HG03469 (cell line): ENCODE data around the gene DDX17.

Source experiments
- ATAC-seq: cut with Tn5 transposase; IDR thresholded peaks from one replicate; pipeline ENCODE4 v1.9.1; 2021; ENCODE audit warnings: mild to moderate bottlenecking, moderate library complexity, moderate number of reproducible peaks; ENCODE audit not compliant: unreplicated experiment

Gene DDX17

DNA sequence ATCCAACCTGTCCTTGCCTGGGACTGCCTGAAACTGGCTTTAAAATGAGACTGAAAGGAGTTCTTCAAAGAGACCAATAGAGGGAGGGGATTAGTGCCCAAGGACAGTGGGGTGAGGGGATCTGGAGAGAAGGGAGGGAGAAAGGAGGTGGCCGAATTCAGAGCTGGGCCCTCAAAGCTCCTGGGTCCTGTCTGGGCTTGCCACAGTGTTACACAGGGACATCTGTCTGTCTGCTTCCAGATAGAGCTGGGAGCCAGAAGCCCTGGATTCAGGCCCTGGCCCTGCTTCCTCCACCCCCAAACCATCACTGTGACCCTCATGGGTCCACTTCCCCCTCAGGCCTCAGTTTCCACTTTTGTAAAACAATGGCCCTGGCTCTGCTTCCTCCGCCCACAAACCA is 54.7 kb downstream of the DDX17 start:
- ATAC-seq = no peak

DNA sequence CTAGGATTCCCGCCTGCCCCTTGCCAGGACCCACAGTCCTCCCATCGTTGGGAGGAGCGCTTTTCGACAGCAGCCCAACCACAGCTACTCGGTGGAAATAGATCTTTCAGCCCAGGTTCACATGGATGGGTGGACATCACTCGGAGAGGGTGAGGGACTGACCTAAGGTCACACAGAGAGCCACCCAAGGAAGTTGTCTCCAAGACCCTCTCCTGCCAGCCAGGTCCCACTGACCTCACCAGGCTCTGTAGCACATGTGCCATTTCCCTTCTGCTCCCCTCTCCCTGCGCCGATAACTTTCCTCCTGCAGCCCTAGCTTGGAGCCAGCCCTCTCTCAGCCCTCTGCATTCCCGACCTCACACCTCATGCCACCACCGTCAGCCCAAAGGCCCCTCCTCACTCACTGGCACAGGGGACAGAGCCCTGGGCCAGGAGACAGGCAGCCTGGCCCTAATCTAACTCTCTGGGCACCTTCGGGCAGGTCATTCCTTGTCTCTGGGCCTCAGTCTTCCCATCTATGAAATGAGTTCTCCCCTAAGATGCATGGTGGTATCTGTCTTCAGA is 55.8 kb downstream of the DDX17 start:
- ATAC-seq = no peak

DNA sequence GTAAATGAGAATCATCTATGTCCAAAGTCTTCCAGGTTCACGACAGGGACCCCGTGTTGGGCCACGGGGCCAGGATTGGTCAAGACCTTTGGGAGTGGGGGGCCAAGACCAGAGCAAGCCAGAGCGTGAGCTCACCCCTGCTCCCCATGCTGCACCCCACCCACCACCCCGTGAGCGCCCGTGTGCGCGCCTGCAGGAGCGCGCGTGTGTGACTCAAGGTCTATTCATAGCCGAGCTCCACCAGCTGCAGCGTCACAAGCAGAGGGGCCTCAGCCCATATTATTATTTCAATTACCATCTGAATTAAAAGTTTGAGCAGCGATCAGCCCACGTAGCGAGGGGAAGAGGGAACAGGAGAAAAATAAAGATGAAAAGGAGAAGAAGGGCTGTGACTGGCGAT is 56.3 kb downstream of the DDX17 start:
- ATAC-seq = no peak

DNA sequence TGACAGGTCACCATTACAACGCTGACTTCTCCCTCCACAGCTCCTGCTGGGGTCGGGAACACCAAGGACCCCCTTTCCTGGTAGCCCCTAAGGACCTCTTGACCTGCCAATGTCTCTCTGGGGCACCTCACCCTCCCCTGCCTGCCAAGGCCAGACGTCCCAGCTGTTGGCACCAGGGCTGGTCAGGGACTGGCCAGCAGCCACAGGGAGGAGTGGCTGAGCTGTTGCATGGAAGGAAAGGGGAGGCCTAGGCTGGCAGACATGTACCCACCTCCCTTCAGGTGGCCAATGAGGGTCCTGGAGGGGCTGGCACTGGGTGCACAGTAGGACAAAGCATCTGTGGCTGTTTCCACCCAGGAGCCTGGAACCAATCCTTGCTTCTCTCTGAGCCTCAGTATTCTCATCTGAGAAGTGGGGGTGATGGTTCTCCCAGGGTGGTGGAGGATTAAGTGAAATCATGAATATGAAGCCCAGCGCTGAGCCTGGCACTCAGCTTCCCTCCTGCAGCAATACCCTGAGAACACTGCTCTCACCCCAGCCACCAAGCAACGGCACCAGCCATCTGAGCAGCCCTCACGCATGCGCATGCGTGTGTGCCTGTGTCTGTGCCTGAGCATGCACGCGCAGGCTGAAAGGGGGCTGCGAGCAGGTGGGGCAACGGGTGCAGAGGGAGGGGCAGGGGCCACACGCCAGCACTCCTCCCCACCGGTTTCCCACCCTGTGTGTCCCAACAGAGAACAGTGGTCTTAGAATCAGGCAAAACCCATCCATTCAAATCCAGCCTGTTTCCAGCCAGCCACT is 57.0 kb downstream of the DDX17 start:
- ATAC-seq = no peak

DNA sequence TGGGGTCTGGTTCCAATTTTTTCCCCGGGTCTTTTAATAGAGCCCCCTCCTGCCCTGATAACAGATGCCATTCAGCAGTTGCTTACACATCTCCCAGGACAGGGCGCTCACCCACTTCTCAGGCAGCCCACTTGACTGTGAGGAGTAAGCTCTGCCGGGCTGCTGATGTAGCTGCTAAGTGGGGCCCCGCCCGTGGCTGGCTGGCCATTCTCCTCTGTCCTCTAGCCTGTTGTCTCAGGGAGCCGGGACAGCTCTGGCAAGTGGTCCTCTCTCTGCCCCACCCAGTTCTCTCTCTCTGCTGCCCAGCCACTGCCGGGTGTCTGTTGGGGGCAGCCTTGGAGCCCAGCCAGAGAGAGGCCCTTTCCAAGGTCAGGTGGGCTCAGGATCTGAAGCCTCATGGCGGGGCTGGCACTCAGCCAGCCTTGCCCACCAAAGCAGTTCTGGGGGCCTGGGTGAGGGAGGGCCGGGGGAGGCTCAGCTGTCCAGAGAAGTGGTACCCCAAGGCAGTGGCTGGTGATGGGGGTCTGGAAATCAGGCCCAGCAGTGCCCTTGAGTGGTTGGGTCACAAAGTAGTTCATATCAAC is 60.0 kb downstream of the DDX17 start:
- ATAC-seq = no peak

DNA sequence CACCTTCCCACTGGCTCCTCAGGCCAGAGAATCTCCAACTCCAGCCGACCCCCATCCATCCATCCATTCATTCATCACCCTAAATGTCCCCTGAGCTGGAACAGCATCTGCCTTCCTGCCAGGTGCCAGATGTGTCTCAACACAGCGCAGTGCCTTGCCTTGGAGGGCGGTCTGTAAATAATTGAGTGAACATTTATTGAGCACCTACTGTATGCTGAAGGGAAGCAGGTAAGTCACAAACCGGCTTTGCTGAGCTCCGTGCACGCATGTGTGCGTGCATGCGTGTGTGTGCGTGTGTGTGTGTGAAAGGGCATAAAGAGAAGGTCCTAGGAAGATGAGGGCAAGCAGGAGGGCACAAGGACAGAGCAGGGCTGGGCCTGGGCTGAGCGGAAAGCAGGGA is 61.3 kb downstream of the DDX17 start:
- ATAC-seq = no peak

DNA sequence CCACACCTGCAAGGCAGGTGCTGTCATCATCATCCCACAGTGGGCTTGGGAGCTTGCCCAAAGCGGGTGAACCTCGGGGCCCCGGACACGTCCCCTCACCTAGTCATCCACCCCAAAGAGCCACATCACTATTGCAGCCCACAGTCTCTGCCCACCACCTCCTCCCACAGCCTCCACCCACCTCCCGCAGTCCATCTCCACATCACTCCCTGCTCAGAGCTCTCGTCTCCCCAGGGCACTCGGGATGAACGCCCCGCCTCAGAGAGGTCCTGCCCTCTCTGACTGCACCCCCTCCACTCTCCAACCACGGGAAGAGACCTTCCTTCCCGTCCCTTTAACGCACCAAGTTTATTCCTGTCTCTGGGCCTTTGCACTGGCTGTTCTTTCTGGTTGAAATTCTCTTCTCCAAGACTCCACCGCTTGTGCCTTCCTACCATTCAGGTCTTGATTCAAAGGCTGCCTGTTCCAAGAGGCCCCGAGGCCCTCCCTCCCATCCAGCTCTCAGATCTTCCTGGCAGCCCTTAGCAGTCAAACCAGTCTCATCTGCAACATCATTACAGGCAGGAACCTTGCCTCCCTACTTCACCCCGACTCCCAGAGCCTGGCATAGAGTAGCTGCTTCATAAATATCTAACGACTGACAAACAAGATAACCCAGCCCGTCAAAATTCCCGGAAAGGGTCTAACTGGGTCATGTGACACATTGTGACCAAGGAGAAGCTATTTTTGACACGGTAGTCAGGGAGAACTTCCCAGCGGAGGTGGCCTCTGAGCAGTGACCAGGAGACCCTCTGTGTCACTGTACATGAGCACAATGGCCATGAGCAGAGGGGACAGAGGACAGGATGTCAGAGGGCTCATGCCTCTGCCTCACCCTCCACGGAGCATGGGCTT is 62.2 kb downstream of the DDX17 start:
- ATAC-seq = no peak

DNA sequence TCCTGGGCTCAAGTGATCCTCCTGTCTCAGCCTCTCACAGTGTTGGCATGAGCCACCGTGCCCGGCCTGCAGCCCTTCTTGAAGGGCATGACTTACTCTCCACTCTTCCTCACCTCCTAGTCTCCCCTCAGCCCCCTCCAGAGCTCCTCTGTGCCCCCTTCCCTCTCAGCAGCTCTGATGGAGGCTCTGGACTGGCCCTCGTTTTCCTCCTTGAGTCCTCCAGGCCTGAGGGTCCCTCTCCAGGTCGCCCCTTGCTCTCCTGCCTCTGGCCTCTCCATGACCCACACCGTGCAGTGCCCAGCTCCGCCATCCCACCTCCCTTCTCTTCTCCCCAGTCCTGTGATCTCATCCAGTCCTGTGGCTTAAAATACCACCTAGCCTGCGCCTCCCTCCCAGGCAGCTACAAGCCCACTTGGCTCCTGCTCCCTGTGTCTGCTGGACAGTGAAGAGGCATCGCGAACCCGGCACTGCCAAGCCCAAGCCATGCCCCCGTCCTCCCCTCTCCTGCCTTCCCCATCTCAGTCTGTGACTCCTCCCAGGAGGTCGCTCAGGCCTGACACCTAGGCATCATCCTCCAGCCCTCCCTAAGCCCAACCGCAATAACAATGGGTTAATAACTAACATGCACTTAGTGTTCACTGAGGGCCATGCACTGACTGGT is 63.0 kb downstream of the DDX17 start:
- no peak for ATAC-seq

DNA sequence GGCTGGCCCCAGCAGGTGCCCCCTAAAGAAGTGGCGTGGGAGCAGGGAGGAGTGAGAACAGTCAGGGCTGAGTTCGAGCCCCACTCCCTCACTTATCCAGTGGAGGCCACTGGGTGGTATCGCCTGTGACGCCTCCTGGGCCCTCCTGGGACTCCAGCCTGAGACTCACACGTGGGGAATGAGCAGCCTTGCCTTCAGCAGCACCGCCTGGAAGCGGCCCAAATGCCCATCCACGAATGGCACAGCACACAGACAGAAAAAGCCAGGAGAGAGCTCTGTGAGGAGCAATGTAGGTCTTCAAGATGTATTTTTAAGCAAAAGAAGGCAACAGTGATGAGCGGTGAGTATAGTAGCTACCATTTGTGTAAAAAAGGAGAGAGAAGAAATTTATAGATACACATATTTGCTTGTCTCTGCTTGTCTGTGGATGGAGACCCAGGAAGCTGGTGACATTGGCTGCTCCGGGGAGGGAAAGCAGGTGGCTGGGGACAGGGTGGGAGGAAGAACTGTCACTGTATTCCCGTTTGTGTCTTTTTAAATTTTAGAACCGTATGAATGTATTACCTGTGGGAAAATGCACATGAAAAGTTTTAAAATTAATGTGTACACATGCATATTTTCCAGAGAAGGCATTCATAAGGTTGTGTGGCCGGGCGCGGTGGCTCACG is 64.4 kb downstream of the DDX17 start:
- ATAC-seq = no peak

DNA sequence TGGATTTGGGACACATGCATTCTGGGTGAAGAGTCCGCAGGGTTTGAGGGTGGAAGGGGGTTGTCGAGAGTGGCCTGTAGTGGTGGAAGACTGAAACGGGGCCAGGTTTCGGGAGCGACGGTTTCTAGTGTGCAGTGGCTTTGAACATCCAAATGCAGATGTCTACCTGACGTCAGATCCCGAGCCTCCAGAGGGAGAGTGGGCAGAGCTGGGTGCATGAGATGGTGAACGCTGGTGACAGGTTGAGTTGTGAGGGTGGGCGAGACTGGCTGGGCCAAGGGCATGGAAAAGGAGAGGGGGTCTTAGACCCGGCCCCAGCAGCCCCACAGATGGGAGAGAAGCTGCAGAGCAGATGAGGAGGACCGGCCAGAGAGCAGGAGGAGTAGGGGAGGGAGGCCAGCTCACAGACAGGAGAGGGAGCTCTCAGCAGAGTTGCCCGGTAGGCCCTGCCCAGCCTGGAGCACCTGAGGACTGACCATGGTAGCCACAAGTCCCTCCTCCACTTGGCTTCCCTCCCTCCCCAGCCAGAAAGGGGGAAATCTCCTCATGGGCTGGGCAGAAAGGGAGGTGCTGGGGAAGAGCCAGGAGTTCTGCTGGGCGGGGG is 65.3 kb downstream of the DDX17 start:
- ATAC-seq = no peak

DNA sequence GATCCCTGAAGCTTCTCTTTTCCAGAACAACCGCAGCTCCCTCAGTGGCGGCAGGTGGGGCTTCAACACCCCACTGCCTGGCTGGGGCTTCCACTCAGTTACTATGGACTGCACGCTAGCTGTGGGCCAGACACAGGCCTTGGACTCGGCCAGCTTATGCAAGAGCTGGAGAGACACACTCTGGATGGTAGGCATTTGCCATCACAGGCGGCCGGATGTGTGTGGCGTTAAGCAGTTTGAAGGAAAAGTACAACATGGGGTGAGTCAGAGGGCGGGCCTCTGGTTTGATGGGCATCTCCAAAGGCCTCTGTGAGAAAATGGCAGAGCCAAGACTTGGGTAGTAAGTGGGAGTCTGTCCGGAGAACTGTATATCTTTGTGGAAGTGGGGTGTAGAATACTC is 68.7 kb downstream of the DDX17 start:
- ATAC-seq = no peak

DNA sequence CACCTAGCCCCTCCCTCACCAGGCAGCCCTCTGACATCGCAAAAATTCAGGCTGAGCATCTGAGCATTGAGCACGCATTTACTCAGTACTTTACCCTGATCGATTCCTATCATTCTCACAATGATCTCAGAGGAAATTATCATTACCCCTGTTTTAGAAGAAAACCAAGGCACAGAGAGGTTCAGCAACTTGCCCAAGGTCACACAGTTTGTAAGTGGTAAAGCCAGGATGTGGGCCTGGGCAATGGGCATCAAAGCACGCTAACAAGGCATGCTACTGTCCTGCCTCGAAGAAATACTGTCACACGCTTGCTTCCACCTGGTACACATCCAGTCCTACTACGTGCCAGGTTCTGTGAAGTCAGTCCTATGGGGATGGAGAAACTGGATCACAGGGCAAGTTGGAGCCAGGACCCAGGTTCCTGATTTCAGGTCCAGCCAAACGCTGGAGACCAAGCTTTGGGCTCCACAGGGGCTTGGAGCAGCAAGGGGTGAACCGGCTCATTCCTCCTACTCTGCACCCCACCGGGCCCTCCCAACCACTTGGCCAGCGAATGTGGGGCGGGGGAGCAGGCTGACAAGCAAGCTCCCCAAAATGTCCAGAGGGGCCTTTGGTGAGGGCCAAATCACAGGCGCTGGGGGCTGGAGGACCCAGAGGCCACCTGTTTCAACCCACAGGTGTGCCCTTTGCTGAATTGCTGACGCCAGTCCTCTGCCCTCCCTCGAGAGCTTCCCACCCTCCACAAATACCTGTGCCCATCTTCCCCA is 69.3 kb downstream of the DDX17 start:
- ATAC-seq = no peak

DNA sequence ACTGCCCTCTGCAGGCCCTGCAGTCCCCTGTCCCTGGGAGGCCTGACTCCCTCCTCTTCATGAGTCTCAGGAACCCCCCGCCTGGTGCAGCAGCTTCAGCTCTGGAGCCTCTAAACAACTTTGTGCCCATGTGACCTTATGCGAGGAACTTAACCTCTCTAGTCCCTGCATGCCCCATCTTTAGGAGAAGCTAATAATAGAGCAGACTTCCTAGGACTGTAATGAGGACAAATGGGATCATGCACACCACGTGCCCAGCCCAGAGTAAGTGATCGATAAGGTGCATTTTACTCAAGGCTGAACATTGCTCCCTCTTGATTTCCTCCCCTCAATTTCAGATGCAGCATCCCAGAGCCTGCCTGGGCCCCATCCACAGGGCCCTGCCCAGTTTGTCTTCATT is 70.1 kb downstream of the DDX17 start:
- no peak for ATAC-seq

DNA sequence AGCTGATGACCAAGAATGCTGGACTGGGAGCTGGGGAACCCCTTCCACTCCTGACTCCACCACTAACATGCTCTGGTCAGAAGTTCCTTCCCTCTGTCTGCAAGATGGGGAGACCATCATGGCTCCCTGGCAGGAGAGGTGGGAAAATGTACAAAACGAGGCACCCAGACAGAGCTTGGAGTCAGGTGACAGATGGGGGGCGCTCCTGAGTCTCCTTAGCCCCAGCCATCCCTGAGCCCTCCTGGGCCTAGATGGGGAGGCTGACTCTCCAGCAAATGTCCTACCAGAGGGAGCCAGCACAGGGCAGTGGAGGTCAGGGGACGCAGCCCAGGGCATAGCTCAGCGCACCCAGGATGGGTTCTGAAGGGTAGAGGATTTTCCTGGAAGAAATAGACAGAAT is 71.1 kb downstream of the DDX17 start:
- ATAC-seq = no peak

DNA sequence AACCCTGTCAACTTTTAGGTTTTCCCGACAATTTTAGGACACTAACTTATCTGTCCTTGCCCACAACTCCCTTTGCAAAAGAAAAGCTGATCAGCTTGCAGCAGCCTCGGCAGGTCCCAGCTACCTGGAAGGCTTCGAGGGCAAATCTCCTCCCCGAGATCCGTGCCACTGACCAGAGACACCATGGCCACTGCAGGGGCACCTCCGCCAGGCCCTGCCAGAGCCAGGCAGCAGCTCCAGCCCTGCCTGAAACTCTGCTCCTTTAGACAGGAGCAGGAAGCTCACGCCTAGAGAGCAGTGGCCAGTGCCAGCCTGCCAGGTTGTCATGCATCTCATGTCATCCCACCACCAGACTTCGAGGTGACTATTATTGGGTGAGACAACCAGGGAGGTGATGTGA is 72.2 kb downstream of the DDX17 start:
- no peak for ATAC-seq
